Fibroblast of mammary gland (primary cell): ENCODE data around the gene CADPS2.

Experiments used
- DNase-seq: peaks from one replicate; pipeline ENCODE4 v3.0.0-alpha.2; 2010; ENCODE audit warnings: low read depth
- H3K4me3 ChIP-seq: 2 replicates; pipeline ENCODE4 v1.5.1; 2011; ENCODE audit warnings: low read depth, mild to moderate bottlenecking, low read length, moderate library complexity; ENCODE audit not compliant: control insufficient read depth
- TF ChIP-seq, protein P1 (sequence below): conservative IDR thresholded peaks from 2 replicates; pipeline ENCODE4 v1.5.1; 2011; ENCODE audit warnings: low read depth, low read length, inconsistent platforms; ENCODE audit not compliant: control insufficient read depth, insufficient read depth

The CADPS2 gene

GRCh38 chr7:122619664-122620063, 266.6 kb downstream of the CADPS2 start:
- DNase-seq: no peak
- H3K4me3 ChIP-seq: no peak overlapping the region
- TF ChIP-seq, protein P1, sequence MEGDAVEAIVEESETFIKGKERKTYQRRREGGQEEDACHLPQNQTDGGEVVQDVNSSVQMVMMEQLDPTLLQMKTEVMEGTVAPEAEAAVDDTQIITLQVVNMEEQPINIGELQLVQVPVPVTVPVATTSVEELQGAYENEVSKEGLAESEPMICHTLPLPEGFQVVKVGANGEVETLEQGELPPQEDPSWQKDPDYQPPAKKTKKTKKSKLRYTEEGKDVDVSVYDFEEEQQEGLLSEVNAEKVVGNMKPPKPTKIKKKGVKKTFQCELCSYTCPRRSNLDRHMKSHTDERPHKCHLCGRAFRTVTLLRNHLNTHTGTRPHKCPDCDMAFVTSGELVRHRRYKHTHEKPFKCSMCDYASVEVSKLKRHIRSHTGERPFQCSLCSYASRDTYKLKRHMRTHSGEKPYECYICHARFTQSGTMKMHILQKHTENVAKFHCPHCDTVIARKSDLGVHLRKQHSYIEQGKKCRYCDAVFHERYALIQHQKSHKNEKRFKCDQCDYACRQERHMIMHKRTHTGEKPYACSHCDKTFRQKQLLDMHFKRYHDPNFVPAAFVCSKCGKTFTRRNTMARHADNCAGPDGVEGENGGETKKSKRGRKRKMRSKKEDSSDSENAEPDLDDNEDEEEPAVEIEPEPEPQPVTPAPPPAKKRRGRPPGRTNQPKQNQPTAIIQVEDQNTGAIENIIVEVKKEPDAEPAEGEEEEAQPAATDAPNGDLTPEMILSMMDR: no peak

DNA sequence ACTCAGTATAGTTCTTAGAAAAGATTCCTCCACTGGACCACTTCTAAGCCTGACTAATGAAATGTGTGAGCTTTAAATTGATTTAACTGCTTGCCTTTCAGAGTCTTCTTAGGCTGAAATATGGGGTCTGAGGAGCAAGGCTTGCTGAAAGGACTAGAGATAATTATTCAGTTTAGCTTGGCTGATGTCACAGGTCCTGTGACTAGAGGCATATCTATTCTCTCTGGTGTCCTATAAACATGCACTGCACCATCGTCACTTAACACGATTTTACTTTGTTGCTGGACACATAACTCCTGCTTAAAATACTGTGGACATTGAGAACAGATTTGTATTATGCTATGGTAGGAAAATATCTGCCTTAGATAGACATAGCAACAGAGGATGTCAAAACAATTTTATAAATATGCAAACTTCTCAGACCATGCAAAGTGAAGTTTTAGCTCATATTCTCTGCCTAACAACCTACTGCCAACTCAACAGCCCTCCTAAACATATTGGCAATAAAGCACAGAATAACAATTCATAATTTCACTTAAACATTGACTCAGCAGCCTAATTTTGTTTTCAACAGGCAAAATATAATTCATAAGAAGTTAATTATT, 267.6 kb downstream of the CADPS2 start:
- no peak overlapping the region for H3K4me3 ChIP-seq
- TF ChIP-seq, protein P1: no peak
- DNase-seq: no peak

DNA sequence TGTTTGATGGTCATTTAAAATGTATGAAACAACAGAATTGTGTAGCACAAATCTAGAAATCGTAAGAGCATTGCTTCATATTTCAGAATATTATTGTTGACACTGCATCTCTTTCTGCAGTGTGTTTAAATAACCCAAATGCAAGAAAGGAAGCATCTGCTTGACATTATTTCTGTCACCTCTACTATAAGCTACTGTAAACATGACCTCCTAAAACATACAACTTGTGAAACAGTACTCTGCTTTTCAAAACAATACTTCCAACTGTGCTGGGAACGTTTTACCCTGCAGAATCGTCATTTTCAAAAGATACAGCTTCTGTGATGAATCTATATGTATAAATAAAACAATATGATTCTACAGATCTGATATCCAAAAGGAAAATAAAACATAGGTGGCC, 269.3 kb downstream of the CADPS2 start:
- TF ChIP-seq, protein P1: no peak
- H3K4me3 ChIP-seq: no peak overlapping the region
- no peak for DNase-seq

DNA sequence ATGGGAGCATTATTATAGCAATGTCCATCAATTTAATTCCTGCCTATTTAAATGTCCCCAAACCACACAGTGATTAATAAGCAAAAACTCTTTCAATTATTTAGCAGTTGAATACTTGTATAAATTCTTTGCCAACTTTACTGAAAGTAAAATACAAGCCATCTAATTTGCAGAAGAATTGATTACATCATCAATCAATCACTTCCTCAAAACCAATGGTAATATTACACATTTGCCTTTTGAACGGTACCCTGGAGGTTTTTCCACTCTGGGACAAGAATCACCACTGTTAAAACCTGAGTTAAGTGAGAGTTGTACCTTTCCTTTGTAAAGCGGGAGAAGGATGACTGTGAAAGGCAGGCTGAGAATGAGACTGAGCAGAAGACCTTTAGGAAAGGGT, 280.3 kb downstream of the CADPS2 start:
- no peak for DNase-seq
- TF ChIP-seq, protein P1: no peak
- no peak overlapping the region for H3K4me3 ChIP-seq

DNA sequence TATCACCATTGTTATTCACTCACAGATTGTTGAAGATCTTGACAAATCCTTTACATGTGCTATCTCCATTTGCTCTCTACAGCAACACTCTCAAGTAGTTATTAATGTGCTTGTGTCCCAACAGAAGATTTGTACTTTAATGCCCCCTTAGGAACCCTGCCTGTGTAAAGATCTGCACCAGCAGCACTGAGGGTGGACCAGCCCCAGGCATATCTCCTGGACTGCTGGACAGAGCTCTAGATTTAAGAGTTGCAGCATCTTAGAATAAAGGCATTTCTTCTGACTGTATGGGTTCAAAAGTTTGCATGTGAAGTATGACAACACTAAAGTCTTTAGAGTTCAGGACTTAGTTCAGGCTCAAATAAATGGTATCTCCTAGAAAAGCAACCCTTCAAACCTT, 282.0 kb downstream of the CADPS2 start:
- H3K4me3 ChIP-seq: no peak overlapping the region
- TF ChIP-seq, protein P1: no peak
- no peak for DNase-seq

GRCh38 chr7:122602800-122603199, 283.5 kb downstream of the CADPS2 start:
- DNase-seq: no peak
- TF ChIP-seq, protein P1: no peak
- H3K4me3 ChIP-seq: no peak overlapping the region

- no peak overlapping the region for H3K4me3 ChIP-seq
- DNase-seq: no peak
- TF ChIP-seq, protein P1: no peak
Measured at GRCh38 chr7:122600630-122601029, 285.6 kb downstream of the CADPS2 start.
